H1 (cell line): ENCODE data around the gene DIAPH1. TPM values are rescaled to one million over a fixed set of nuclear protein-coding genes. Genes with fewer than 3 reads are reported as not detected.

Experiments
- CTCF ChIA-PET: fragments of 300-600 bp; sonication (Branson Sonifier 250); formaldehyde crosslinking; loops from one replicate; lab custom pipeline; 2021; ENCODE audit not compliant: partially characterized antibody; lab: Charles Lee
- POLR2A ChIA-PET: fragments of 300-600 bp; sonication (Branson Sonifier 250); formaldehyde crosslinking; loops from one replicate; lab custom pipeline; 2021; ENCODE audit warnings: inconsistent platforms; ENCODE audit not compliant: partially characterized antibody; lab: Charles Lee
- DNase-seq, 2 experiments: peaks; one replicate each; pipeline versions ENCODE4 v3.0.0 to v3.0.0-alpha.2; 2010 to 2022; ENCODE audit warnings: low spot score in 2 of 2, low read depth in 1 of 2, mixed read lengths in 1 of 2
- FAIRE-seq: peaks from 2 replicates; lab custom pipeline; 2011; peaks lifted over from hg19 to GRCh38; lab: Jason Lieb, UNC
- H2AFZ ChIP-seq: 2 replicates; pipeline ENCODE4 v1.8.1; 2012; ENCODE audit warnings: low read length, inconsistent platforms
- H2AK5ac ChIP-seq: 2 replicates; pipeline ENCODE4 v1.6.1; 2013; ENCODE audit warnings: low read depth, low read length
- H2BK120ac ChIP-seq: replicated peaks from 2 replicates; pipeline ENCODE3; 2013; ENCODE audit warnings: low read depth, low read length, inconsistent platforms
- H2BK12ac ChIP-seq: 2 replicates; pipeline ENCODE4 v1.6.1; 2013; ENCODE audit warnings: low read depth, low read length
- H2BK15ac ChIP-seq: 2 replicates; pipeline ENCODE4 v1.6.1; 2013; ENCODE audit warnings: low read length
- H2BK20ac ChIP-seq: 2 replicates; pipeline ENCODE4 v1.6.1; 2013; ENCODE audit warnings: low read length
- H2BK5ac ChIP-seq: 2 replicates; pipeline ENCODE4 v1.6.1; 2013; ENCODE audit warnings: low read depth, low read length
- H3K14ac ChIP-seq: 2 replicates; pipeline ENCODE4 v1.6.1; 2013; ENCODE audit warnings: inconsistent platforms; ENCODE audit not compliant: insufficient read length
- H3K18ac ChIP-seq: 2 replicates; pipeline ENCODE4 v1.6.1; 2013; ENCODE audit warnings: low read length; ENCODE audit errors: extremely low read depth
- H3K23ac ChIP-seq: 2 replicates; pipeline ENCODE4 v1.6.1; 2013; ENCODE audit warnings: inconsistent platforms; ENCODE audit not compliant: insufficient read length
- H3K23me2 ChIP-seq: 2 replicates; pipeline ENCODE4 v1.6.1; 2013; ENCODE audit warnings: low read depth, low read length
- H3K27ac ChIP-seq: 2 replicates; pipeline ENCODE4 v1.6.1; 2011; ENCODE audit warnings: low read depth, low read length, inconsistent platforms
- H3K27me3 ChIP-seq, 4 experiments: replicated peaks in 1 of 4; 1 replicate in 1 of 4; 2 replicates in 3 of 4; pipeline versions ENCODE4 v1.6.1 to v1.8.1; 2011 to 2013; ENCODE audit warnings: low read length in 3 of 4, mild to moderate bottlenecking in 3 of 4, inconsistent platforms in 2 of 4, mixed read lengths in 2 of 4, moderate library complexity in 1 of 4; ENCODE audit not compliant: control insufficient read depth in 3 of 4, insufficient read depth in 3 of 4; ENCODE audit errors: extremely low read depth in 1 of 4
- H3K36me3 ChIP-seq, 4 experiments: 2 replicates each; pipeline versions ENCODE4 v1.6.1 to v1.8.1; 2011 to 2013; ENCODE audit warnings: mild to moderate bottlenecking in 4 of 4, low read length in 3 of 4, moderate library complexity in 2 of 4, control low read depth in 1 of 4, inconsistent platforms in 1 of 4; ENCODE audit not compliant: insufficient read depth in 4 of 4, control insufficient read depth in 2 of 4
- H3K4ac ChIP-seq: replicated peaks from 2 replicates; pipeline ENCODE3; 2013; ENCODE audit warnings: low read length, low read depth, mixed read lengths, inconsistent platforms; ENCODE audit not compliant: insufficient read length
- H3K4me1 ChIP-seq, 4 experiments: replicated peaks in 1 of 4; 1 replicate in 1 of 4; 2 replicates in 3 of 4; pipeline versions ENCODE4 v1.6.1 to v1.8.1; 2011 to 2013; ENCODE audit warnings: low read length in 3 of 4, inconsistent platforms in 2 of 4, mixed read lengths in 1 of 4; ENCODE audit not compliant: insufficient read depth in 4 of 4, control insufficient read depth in 3 of 4
- H3K4me2 ChIP-seq, 2 experiments: 2 replicates each; pipeline versions ENCODE4 v1.6.1 to v1.8.1; 2011 to 2013; ENCODE audit warnings: low read depth in 2 of 2, low read length in 2 of 2, control low read depth in 1 of 2, inconsistent platforms in 1 of 2, mild to moderate bottlenecking in 1 of 2; ENCODE audit not compliant: insufficient read depth in 1 of 2
- H3K4me3 ChIP-seq, 4 experiments: fragments of 200-600, 300-600 bp in 1 of 4; sonication (generic), shearing (Covaris generic), sonication (Bioruptor Twin) in 1 of 4; 2 replicates each; pipeline versions ENCODE4 v1.5.1 to v1.8.1; 2011 to 2016; ENCODE audit warnings: low read length in 4 of 4, low read depth in 3 of 4, control low read depth in 2 of 4, inconsistent platforms in 2 of 4, mild to moderate bottlenecking in 2 of 4, mixed read lengths in 1 of 4, moderate library complexity in 1 of 4; ENCODE audit not compliant: insufficient read depth in 2 of 4; ENCODE audit errors: extremely low read depth in 1 of 4
- H3K56ac ChIP-seq: replicated peaks from 2 replicates; pipeline ENCODE3; 2013; ENCODE audit warnings: low read depth, mild to moderate bottlenecking, mixed read lengths, low read length, inconsistent platforms; ENCODE audit not compliant: insufficient read length
- H3K79me1 ChIP-seq: 2 replicates; pipeline ENCODE4 v1.6.1; 2013; ENCODE audit warnings: low read depth, low read length, control low read depth
- H3K79me2 ChIP-seq, 2 experiments: 2 replicates each; pipeline versions ENCODE4 v1.6.1 to v1.8.1; 2012 to 2013; ENCODE audit warnings: low read length in 2 of 2, mild to moderate bottlenecking in 2 of 2, inconsistent platforms in 1 of 2; ENCODE audit not compliant: insufficient read depth in 2 of 2, control insufficient read depth in 1 of 2
- H3K9ac ChIP-seq, 4 experiments: replicated peaks in 1 of 4; 1 replicate in 1 of 4; 2 replicates in 3 of 4; pipeline versions ENCODE4 v1.6.1 to v1.8.1; 2011 to 2013; ENCODE audit warnings: low read depth in 3 of 4, low read length in 3 of 4, control low read depth in 2 of 4, mild to moderate bottlenecking in 2 of 4, moderate library complexity in 2 of 4, inconsistent platforms in 1 of 4; ENCODE audit errors: extremely low read depth in 1 of 4
- H3K9me3 ChIP-seq, 2 experiments: 2 replicates each; pipeline versions ENCODE4 v1.6.1 to v1.8.1; 2012 to 2013; ENCODE audit warnings: mild to moderate bottlenecking in 2 of 2, moderate library complexity in 2 of 2, control low read depth in 1 of 2, inconsistent platforms in 1 of 2, low read depth in 1 of 2, low read length in 1 of 2, mixed read lengths in 1 of 2; ENCODE audit not compliant: insufficient read depth in 2 of 2
- H4K20me1 ChIP-seq, 2 experiments: replicated peaks in 1 of 2; 2 replicates each; pipeline versions ENCODE3 to v1.8.1; 2011 to 2013; ENCODE audit warnings: inconsistent platforms in 2 of 2, low read length in 2 of 2, mild to moderate bottlenecking in 1 of 2; ENCODE audit not compliant: insufficient read depth in 2 of 2, control insufficient read depth in 1 of 2
- H4K5ac ChIP-seq: 2 replicates; pipeline ENCODE4 v1.6.1; 2013; ENCODE audit warnings: low read length, low read depth, mixed read lengths, inconsistent platforms; ENCODE audit not compliant: insufficient read length
- H4K8ac ChIP-seq: 2 replicates; pipeline ENCODE4 v1.8.0; 2013; ENCODE audit warnings: mild to moderate bottlenecking, moderate library complexity, low read length, inconsistent platforms; ENCODE audit not compliant: insufficient read depth; ENCODE audit errors: extremely low read depth
- H4K91ac ChIP-seq: replicated peaks from 2 replicates; pipeline ENCODE3; 2013; ENCODE audit warnings: low read length, mixed read lengths, inconsistent platforms; ENCODE audit not compliant: insufficient read length
- ASH2L ChIP-seq: fragments of 200-600, 300-600 bp; sonication (generic); IDR thresholded peaks from one replicate; pipeline ENCODE4 v1.7.1; 2017; ENCODE audit warnings: low read length
- BRCA1 ChIP-seq: IDR thresholded peaks from 2 replicates; pipeline ENCODE4 v1.6.1; 2012; ENCODE audit warnings: low read depth, low read length, improper control_type of control experiment
- CREB1 ChIP-seq: IDR thresholded peaks from 2 replicates; pipeline ENCODE4 v1.6.1; 2012; ENCODE audit warnings: inconsistent platforms
- CTCF ChIP-seq, 3 experiments: IDR thresholded peaks; 1 replicate in 2 of 3; 2 replicates in 1 of 3; pipeline versions ENCODE4 v1.5.1 to v1.6.1; 2011; ENCODE audit warnings: low read length in 3 of 3, mild to moderate bottlenecking in 3 of 3, inconsistent platforms in 2 of 3, low read depth in 1 of 3, moderate library complexity in 1 of 3; ENCODE audit not compliant: insufficient read depth in 1 of 3; ENCODE audit errors: control extremely low read depth in 1 of 3
- E2F6 ChIP-seq: IDR thresholded peaks from 2 replicates; pipeline ENCODE4 v1.6.1; 2012; ENCODE audit warnings: inconsistent platforms
- FOSL1 ChIP-seq: IDR thresholded peaks from 2 replicates; pipeline ENCODE4 v1.6.1; 2011; ENCODE audit warnings: mild to moderate bottlenecking, low read depth, low read length, moderate library complexity; ENCODE audit not compliant: insufficient read depth
- MAFK ChIP-seq: IDR thresholded peaks from 2 replicates; pipeline ENCODE4 v1.6.1; 2012; ENCODE audit warnings: low read depth, mild to moderate bottlenecking, improper control_type of control experiment, low read length
- TEAD4 ChIP-seq: IDR thresholded peaks from 2 replicates; pipeline ENCODE4 v1.6.1; 2012; ENCODE audit warnings: low read depth, low read length, inconsistent platforms, mixed read lengths
- WGBS, 2 experiments: shearing (Covaris generic) in 1 of 2; methylation state at CpG; one replicate each; pipeline versions ENCODE4 v1.1.6 to v1.1.7; 2013 to 2015; ENCODE audit warnings: low lambda C conversion rate in 2 of 2, mixed read lengths in 2 of 2, inconsistent platforms in 1 of 2, low coverage in 1 of 2, missing lambda C conversion rate in 1 of 2; ENCODE audit not compliant: insufficient replicate concordance in 2 of 2, insufficient coverage in 1 of 2, insufficient read length in 1 of 2; ENCODE audit errors: extremely low coverage in 1 of 2, missing lambda C conversion rate in 1 of 2; 5-methylcytosine and 5-hydroxymethylcytosine counted together
- polyA plus RNA-seq, 7 experiments: library from polyadenylated mRNA; depleted of rRNA in 3 of 7; stranded (reverse) in 5 of 7; unstranded in 2 of 7; fragments of >200 nt in 5 of 7; fragments of 200-250 nt in 2 of 7; gene quantifications; 1 replicate in 5 of 7; 2 replicates in 1 of 7; 4 replicates in 1 of 7; pipeline versions ENCODE4 v1.2.1 to v1.2.3, GENCODE V29; 2011 to 2013; ENCODE audit warnings: missing spikeins in 2 of 7, mixed read lengths in 2 of 7
- total RNA-seq: library from RNA; stranded (reverse); fragmentation: NEBNext Ultra II Directional; extraction: Animal tissue kit (Norgen Biotek cat#: 25700); gene quantifications from 2 replicates; pipeline ENCODE4 v1.2.1, GENCODE V29; 2021

DIAPH1 gene
- total and polyA plus RNA-seq, 2 of the 8 experiments (the other 6 are each of a cell fraction or from before 2014, with no cell fraction given), result 61.2 to 114 TPM

DNA sequence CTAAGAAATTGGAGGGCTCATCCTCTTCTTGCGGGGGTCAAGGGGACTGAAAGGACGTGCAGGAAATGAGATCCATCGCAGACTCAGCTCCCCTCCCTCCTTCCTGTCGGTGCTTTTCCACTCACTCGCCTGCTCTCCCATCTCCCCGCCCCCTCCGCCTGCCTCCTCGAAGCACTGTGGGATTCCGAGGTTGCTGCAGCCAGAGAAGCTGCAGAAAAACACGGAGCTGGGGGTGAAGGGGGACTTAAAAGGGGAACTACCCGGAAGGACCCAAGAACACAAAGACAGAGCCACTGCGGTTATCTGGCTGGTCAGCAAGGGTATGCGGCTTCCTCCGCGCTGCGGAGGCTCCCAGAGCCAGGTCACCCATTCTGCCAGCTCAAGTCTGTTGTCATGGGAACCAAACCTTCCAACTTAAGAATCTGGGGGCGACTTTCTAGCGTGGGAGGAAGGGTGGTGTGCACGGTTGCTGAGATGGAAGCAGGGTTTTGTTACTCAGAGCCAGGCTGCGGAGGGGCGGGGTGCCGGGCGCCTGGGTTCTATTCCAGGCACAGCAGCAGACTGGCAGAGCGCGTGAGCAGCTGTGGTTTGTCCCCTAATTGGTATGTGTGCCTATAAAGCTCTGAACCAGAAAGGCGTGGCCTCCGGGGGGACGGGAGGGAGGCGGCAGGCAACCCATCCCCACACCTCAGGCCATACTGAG is 105.0 kb downstream of the DIAPH1 start:
- no peak overlapping the region for H2AK5ac ChIP-seq
- H4K91ac ChIP-seq, result peak overlapping the region; percentile 55
- no peak overlapping the region for H2BK120ac ChIP-seq
- no peak overlapping the region for H3K14ac ChIP-seq
- 0 out of 2 replicates have a peak overlapping the region, but pooled peaks have one; percentile 21 for H2BK20ac ChIP-seq
- H2BK12ac ChIP-seq, result peak overlapping the region; percentile 62; the same call in 1 of the 2 replicates
- H3K9me3 ChIP-seq, result no peaks in the 10 kb centered on the region
- ChIA-PET POLR2A (interaction anchor here (0.7 to 5.1 kb wide), 26 partner anchors 10 to 193 kb away, joined by 3 to 33 read pairs (median 4); partner anchors contain the start of genes DIAPH1, PCDHGA10, PCDHGA11 and PCDHGA12), CTCF (interaction anchor here (0.6 to 50.9 kb wide), 48 partner anchors 9 to 547 kb away, joined by 3 to 1236 read pairs (median 4); partner anchors contain the start of genes PCDHAC2, PCDHB10, PCDHB11 and PCDHB13)
- peak overlapping the region; percentile 9 for H3K56ac ChIP-seq
- H4K5ac ChIP-seq, result peak overlapping the region; percentile 36
- H2AFZ ChIP-seq, result peak overlapping the region; percentile 64; the same call in 1 of the 2 replicates
- no peaks in the 10 kb centered on the region for H3K27me3 ChIP-seq
- peak overlapping the region in 3 of 4 experiments; percentile 7 to 57 (median 20); a peak in 5 of 7 replicates for H3K9ac ChIP-seq
- H3K27ac ChIP-seq, result peak overlapping the region; percentile 84
- no peaks in the 10 kb centered on the region for H4K20me1 ChIP-seq
- peaks cover 15% of the 10 kb centered on the region for H3K23me2 ChIP-seq
- no peak overlapping the region for H3K4ac ChIP-seq
- H3K79me1 ChIP-seq, result no peaks in the 10 kb centered on the region
- no peak overlapping the region for H3K23ac ChIP-seq
- H3K4me3 ChIP-seq, result peak overlapping the region; percentile 61 to 83 (median 76)
- FAIRE-seq (peak; percentile 68), DNase-seq (peak in 1 of 2 experiments; percentile 80)
- H2BK5ac ChIP-seq, result peak overlapping the region; percentile 76
- H3K36me3 ChIP-seq, result peaks cover 2 to 12% (median 11%) of the 10 kb centered on the region in 4 experiments; a peak in 6 of 8 replicates
- H3K4me2 ChIP-seq, result peak overlapping the region; percentile 98 to 100
- H3K18ac ChIP-seq, result peak overlapping the region; percentile 93
- H3K4me1 ChIP-seq, result peaks cover 7 to 28% (median 11%) of the 10 kb centered on the region in 4 experiments
- no peaks in the 10 kb centered on the region for H3K79me2 ChIP-seq
- peak overlapping the region; percentile 60; the same call in 1 of the 2 replicates for H4K8ac ChIP-seq
- no peak overlapping the region for H2BK15ac ChIP-seq
- 4% methylated on average over 28 of the region's 29 CpGs; no CpG with 5 or more reads in 1 of the 2 experiments for WGBS, 2 experiments
- TF ChIP-seq FOSL1 (no peak), BRCA1 (no peak), E2F6 (no peak), TEAD4 (no peak), CTCF (IDR thresholded peaks at IDR 0.05; ENCODE audit: control extremely low read depth in 1 of 3, insufficient read depth in 1 of 3, low read depth in 1 of 3, low read length in 3 of 3) (no peak; a peak in 1 of 4 replicates), CREB1 (no peak), ASH2L (no peak), MAFK (no peak)
